Calu3 (cell line): ENCODE results near the gene DHRS13. TPM values are rescaled to one million over a fixed set of nuclear protein-coding genes. Genes with fewer than 3 reads are reported as not detected.

ENCODE experiments used
- BruUV-seq: library from RNA; stranded (reverse); fragments of 400-500 nt; replicated peaks from 2 replicates; lab custom pipeline; 2021; lab: Mats Ljungman, UMichigan
- CTCF ChIA-PET: fragments of 300-600 bp; sonication (Branson Sonifier 250); formaldehyde crosslinking; loops from one replicate; lab custom pipeline; 2022; ENCODE audit warnings: antibody characterized with exemption; lab: Charles Lee
- DNase-seq: peaks from one replicate; pipeline ENCODE4 v3.0.0; 2022
- H3K27ac Mint-ChIP-seq: one replicate; pipeline ENCODE4 v1.8.0; 2022; ENCODE audit warnings: mixed read lengths; ENCODE audit not compliant: unreplicated experiment
- H3K27me3 Mint-ChIP-seq: one replicate; pipeline ENCODE4 v1.8.0; 2022; ENCODE audit warnings: mixed read lengths; ENCODE audit not compliant: unreplicated experiment
- H3K36me3 Mint-ChIP-seq: one replicate; pipeline ENCODE4 v1.8.0; 2022; ENCODE audit warnings: mild to moderate bottlenecking, moderate library complexity, mixed read lengths; ENCODE audit not compliant: insufficient read depth, unreplicated experiment
- H3K4me1 Mint-ChIP-seq: one replicate; pipeline ENCODE4 v1.8.0; 2022; ENCODE audit warnings: mild to moderate bottlenecking, low read depth, mixed read lengths; ENCODE audit not compliant: unreplicated experiment
- H3K4me3 Mint-ChIP-seq: one replicate; pipeline ENCODE4 v1.8.0; 2022; ENCODE audit warnings: mild to moderate bottlenecking, low read depth, moderate library complexity, mixed read lengths; ENCODE audit not compliant: unreplicated experiment
- H3K9me3 Mint-ChIP-seq: one replicate; pipeline ENCODE4 v1.8.0; 2022; ENCODE audit warnings: low read depth, mixed read lengths; ENCODE audit not compliant: unreplicated experiment
- intact Hi-C: fragments of 100-400 bp; cut with micrococcal nuclease; formaldehyde crosslinking; loops from one replicate; pipeline ENCODE4 v1.10.0; 2022; ENCODE audit not compliant: unreplicated experiment
- total RNA-seq: library from RNA; stranded (reverse); gene quantifications from 2 replicates; pipeline ENCODE4 v1.2.3, GENCODE V29; 2022
- TF ChIP-seq, protein P1 (sequence below): fragments of 200-600 bp; IDR thresholded peaks from one replicate; pipeline ENCODE4 v1.8.0; 2022; ENCODE audit warnings: antibody characterized with exemption; ENCODE audit not compliant: unreplicated experiment

The DHRS13 gene
- total RNA-seq, 1 experiment from 2014 or later: 23.2 TPM

DNA sequence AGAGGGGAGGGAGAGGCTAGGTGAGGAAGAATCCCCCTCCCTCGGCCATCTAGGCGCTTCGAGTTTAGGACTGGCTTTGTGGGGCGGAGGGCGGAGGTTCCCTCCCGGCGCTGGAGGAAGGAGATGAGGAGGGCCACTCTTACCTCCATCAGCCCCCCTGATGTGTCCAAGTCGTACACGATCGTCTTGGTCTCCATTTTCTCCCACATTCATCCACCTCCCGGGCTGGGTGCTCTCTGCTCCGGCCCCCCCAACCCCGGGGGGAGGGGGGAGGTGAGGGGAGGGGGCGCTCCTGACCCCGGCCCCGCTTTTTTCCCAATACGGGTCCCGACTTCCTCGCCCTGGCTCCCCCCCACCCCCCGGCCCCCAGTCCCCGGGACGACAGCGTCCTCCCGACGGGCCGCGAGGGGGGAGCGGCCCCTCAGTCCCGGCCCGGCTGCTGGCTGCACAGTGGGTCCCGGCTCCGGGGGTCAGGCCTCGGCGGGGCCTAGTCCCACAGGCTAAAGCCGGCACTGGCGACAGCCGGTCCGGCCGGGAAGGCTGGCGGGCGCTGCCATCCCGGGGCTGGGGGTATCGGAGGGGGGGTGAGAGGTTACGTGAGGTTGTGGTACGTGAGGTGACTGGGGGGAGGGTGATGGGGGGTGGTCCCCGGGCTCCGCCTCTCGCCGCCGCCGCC, 48.0 kb upstream of the DHRS13 start:
- Mint-ChIP-seq H3K36me3 (peaks cover 29% of the 10 kb centered on the region), H3K27ac (peak overlapping the region; percentile 97), H3K4me3 (no peak overlapping the region), H3K4me1 (no peaks in the 10 kb centered on the region), H3K9me3 (no peaks in the 10 kb centered on the region), H3K27me3 (no peaks in the 10 kb centered on the region)
- no TSS peak for BruUV-seq
- no peak for DNase-seq
- intact Hi-C loops: no loop called here
- TF ChIP-seq, protein P1, sequence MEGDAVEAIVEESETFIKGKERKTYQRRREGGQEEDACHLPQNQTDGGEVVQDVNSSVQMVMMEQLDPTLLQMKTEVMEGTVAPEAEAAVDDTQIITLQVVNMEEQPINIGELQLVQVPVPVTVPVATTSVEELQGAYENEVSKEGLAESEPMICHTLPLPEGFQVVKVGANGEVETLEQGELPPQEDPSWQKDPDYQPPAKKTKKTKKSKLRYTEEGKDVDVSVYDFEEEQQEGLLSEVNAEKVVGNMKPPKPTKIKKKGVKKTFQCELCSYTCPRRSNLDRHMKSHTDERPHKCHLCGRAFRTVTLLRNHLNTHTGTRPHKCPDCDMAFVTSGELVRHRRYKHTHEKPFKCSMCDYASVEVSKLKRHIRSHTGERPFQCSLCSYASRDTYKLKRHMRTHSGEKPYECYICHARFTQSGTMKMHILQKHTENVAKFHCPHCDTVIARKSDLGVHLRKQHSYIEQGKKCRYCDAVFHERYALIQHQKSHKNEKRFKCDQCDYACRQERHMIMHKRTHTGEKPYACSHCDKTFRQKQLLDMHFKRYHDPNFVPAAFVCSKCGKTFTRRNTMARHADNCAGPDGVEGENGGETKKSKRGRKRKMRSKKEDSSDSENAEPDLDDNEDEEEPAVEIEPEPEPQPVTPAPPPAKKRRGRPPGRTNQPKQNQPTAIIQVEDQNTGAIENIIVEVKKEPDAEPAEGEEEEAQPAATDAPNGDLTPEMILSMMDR: no peak
- CTCF ChIA-PET: interaction anchor here (0.6 to 1.4 kb wide), 3 partner anchors 15 to 208 kb away, joined by 5 to 8 read pairs (median 6); no protein-coding TSS in a partner anchor

DNA sequence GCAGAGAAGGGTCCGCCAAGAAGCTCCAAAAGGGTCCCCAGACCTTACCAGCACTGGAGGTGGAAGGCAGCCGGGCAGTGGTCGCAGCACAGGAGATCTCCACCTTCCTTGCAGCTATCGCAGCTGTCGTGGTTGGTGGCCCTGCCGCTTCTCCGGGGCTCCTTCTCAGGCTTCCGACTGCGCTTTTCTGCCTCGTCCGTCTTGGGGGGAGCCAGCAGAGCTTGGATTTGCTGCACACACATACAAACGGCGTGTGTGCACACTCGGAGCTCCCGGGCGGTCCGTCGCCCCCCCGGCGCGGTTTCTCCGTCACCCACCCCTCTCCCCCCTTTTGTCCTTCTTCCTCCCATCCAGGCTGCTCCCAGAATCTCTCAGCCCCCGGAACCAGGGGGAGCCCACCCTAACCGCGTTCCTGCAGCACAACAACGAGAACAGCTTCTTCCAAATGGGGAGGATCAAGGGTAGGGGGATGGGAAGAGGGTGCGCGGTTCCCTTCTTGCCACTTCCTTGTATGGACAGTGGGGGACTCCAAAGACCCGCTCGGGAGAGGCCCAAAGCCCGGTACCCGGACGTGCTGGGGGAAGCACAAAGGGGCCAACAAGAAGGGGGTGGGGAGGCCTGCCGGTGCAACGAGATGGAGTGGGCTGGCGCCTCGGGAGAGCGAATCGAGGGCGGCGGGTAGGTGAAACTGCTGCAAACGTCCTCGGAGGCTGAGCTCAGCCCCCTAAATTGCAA, 47.3 kb upstream of the DHRS13 start:
- peaks cover 29% of the 10 kb centered on the region for H3K36me3 Mint-ChIP-seq
- H3K4me3 Mint-ChIP-seq: no peak overlapping the region
- peak overlapping the region; percentile 97 for H3K27ac Mint-ChIP-seq
- DNase-seq: peak; percentile 46
- no peaks in the 10 kb centered on the region for H3K9me3 Mint-ChIP-seq
- no peaks in the 10 kb centered on the region for H3K4me1 Mint-ChIP-seq
- H3K27me3 Mint-ChIP-seq: no peaks in the 10 kb centered on the region
- TF ChIP-seq, protein P1: no peak
- no TSS peak for BruUV-seq
- CTCF ChIA-PET: interaction anchor here (1.3 to 1.4 kb wide), 2 partner anchors 15 to 187 kb away, joined by 3 to 4 read pairs; no protein-coding TSS in a partner anchor
- intact Hi-C loops: no loop called here

GRCh38 chr17:28949185-28950016, 46.5 kb upstream of the DHRS13 start:
- no peak overlapping the region for H3K4me3 Mint-ChIP-seq
- peak; percentile 61 for DNase-seq
- TF ChIP-seq, protein P1: no peak
- peak overlapping the region; percentile 97 for H3K27ac Mint-ChIP-seq
- H3K9me3 Mint-ChIP-seq: no peaks in the 10 kb centered on the region
- no peaks in the 10 kb centered on the region for H3K27me3 Mint-ChIP-seq
- no TSS peak for BruUV-seq
- CTCF ChIA-PET: interaction anchor here (0.6 to 1.4 kb wide), 4 partner anchors 16 to 186 kb away, joined by 3 to 5 read pairs (median 4); no protein-coding TSS in a partner anchor
- intact Hi-C loops: loop anchor here (5.0 kb wide), 1 partner anchor 227 kb away; no protein-coding TSS in a partner anchor
- H3K4me1 Mint-ChIP-seq: no peaks in the 10 kb centered on the region
- peaks cover 29% of the 10 kb centered on the region for H3K36me3 Mint-ChIP-seq

DNA sequence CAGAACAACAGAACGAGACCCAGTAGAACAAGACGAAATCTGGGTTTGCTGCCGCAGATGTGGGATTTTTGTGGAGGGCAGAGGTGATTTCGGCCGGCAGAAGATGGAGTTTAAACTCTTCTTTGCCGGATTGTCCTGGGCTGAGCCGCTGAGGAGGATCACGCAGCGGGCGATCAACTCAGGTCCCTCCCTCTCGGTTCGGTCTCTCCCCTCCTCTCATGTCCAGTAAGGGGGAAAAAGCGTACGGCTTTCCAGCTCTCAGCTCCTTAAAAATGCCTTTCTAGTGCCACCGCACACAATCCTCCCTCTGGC, 46.0 kb upstream of the DHRS13 start:
- no peaks in the 10 kb centered on the region for H3K27me3 Mint-ChIP-seq
- H3K27ac Mint-ChIP-seq: peak overlapping the region; percentile 97
- peaks cover 29% of the 10 kb centered on the region for H3K36me3 Mint-ChIP-seq
- BruUV-seq: no TSS peak
- TF ChIP-seq, protein P1: no peak
- H3K9me3 Mint-ChIP-seq: no peaks in the 10 kb centered on the region
- CTCF ChIA-PET: interaction anchor here (0.6 to 1.4 kb wide), 3 partner anchors 23 to 185 kb away, joined by 3 to 5 read pairs (median 3); no protein-coding TSS in a partner anchor
- H3K4me1 Mint-ChIP-seq: no peaks in the 10 kb centered on the region
- DNase-seq: no peak
- intact Hi-C loops: loop anchor here (5.0 kb wide), 1 partner anchor 227 kb away; no protein-coding TSS in a partner anchor
- H3K4me3 Mint-ChIP-seq: no peak overlapping the region
